ENCODE measurements around the gene BCL2L13.
A peak's percentile ranks its signal among the peaks of the same experiment; 100 is the strongest.
"Not testable (repeated sequence)": the region's sequence is repeated elsewhere in the genome, so short reads cannot be mapped to it uniquely, and the experiment has no call there.

The BCL2L13 gene

DNA sequence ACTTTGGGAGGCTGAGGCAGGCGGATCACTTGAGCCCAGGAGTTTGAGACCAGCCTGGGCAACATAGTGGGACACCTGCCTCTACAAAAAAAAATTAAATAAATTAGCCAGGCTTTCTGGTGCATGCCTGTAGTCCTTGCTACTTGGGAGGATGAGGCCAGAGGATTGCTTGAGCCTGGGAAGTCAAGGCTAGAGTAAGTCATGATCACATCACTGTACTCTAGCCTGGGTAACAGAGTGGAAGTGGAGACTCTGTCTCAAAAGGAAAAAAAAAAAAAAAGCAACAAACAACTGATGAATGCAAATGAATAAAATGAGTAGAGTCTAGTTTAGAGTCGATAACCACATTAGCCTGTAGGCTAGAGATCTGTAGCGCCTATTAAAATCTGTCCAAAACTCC is 3.9 kb upstream of the BCL2L13 start:
- H3K27me3 ChIP-seq, result no peaks in the 10 kb centered on the region
- peaks cover 0 to 15% (median 6%) of the 10 kb centered on the region in 4 donors for H3K4me1 ChIP-seq
- TF ChIP-seq, protein P1, sequence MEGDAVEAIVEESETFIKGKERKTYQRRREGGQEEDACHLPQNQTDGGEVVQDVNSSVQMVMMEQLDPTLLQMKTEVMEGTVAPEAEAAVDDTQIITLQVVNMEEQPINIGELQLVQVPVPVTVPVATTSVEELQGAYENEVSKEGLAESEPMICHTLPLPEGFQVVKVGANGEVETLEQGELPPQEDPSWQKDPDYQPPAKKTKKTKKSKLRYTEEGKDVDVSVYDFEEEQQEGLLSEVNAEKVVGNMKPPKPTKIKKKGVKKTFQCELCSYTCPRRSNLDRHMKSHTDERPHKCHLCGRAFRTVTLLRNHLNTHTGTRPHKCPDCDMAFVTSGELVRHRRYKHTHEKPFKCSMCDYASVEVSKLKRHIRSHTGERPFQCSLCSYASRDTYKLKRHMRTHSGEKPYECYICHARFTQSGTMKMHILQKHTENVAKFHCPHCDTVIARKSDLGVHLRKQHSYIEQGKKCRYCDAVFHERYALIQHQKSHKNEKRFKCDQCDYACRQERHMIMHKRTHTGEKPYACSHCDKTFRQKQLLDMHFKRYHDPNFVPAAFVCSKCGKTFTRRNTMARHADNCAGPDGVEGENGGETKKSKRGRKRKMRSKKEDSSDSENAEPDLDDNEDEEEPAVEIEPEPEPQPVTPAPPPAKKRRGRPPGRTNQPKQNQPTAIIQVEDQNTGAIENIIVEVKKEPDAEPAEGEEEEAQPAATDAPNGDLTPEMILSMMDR (IDR thresholded peaks at IDR 0.05), result no peak

DNA sequence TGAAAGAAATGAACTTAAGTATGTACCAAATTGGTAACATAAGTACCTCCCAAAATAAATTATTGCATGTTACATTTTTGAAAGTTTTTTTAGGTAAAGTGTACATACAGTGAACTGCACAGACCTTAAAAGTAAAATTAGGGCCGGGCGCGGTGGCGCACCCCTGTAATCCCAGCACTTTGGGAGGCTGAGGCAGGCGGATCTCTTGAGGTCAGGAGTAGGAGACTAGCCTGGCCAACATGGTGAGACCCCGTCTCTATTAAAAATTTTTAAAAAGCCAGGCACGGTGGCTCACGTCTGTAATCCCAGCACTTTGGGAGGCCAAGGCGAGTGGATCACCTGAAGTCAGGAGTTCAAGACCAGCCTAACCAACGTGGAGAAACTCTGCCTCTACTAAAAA is 1.7 kb upstream of the BCL2L13 start:
- H3K36me3 ChIP-seq, H3K4me3 ChIP-seq, H3K27me3 ChIP-seq, H3K9me3 ChIP-seq, H3K27ac ChIP-seq: not testable (repeated sequence)
- H3K4me1 ChIP-seq, result peaks cover 0 to 21% (median 10%) of the 10 kb centered on the region in 4 donors
- DNase-seq, result peak in 1 of 2 donors; percentile 52
- intact Hi-C loops (cut with DNase I; ENCODE audit: low total_unique reads), result loop anchor here (10.0 kb wide), 1 partner anchor 68 kb away; no protein-coding TSS in a partner anchor

More for the DNA sequence above, 3.9 kb upstream of the BCL2L13 start:
- DNase-seq, result no peak
- no peaks in the 10 kb centered on the region for H3K9me3 ChIP-seq
- intact Hi-C loops (cut with DNase I; ENCODE audit: low total_unique reads), result loop anchor here (10.0 kb wide), 1 partner anchor 70 kb away; no protein-coding TSS in a partner anchor
- no peaks in the 10 kb centered on the region for H3K36me3 ChIP-seq
- no peak overlapping the region for H3K27ac ChIP-seq
- no peak overlapping the region for H3K4me3 ChIP-seq

DNA sequence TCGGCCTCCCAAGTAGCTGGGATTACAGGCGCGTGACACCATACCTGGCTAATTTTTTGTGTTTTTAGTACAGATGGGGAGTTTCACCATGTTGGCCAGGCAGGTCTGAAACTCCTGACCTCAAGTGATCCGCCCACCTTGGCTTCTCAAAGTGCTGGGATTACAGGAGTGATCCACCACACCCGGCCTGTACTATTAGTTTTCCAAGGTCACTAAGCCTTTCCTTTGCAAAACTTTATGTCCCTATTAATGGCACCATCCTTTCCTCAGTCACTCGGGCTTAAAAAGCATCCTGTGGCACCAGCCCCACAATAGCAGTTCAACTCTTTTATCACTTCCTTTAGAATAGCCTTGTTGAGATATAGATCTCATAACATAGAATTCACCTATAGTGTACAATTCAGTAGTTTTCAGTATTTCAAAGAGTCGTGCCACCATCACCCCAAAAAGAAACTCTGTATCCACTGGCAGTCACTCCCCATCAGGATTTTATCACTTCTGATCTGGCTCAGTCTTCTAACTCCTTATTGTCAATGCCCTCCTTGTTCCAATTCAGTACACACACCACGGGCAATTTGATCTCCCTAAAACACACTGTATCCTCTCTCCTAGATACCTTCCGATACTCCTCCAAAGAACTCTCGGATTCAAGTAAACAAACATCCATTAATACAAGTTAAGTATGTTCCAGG is 921 bp upstream of the BCL2L13 start:
- peak overlapping the region; percentile 83 to 84 for H3K4me3 ChIP-seq

DNA sequence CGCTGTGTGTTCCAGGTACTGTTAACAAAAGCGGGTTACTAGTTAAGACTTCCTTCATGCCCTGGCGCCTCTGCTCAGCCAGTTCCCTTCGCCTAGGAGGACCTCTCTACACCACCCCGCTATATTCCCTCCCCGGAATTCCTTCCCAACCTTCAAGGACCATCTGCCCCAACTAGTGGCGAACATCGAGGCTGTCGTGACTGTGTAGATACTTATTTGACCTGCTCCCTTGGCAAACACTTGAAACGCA is 450 bp upstream of the BCL2L13 start:
- Histone ChIP-seq H3K4me3 (peak overlapping the region; percentile 83 to 84), H3K4me1 (peaks cover 0 to 21% (median 10%) of the 10 kb centered on the region in 4 donors), H3K9me3 (no peaks in the 10 kb centered on the region), H3K27me3 (no peaks in the 10 kb centered on the region), H3K36me3 (no peaks in the 10 kb centered on the region), H3K27ac (peak overlapping the region; percentile 98 to 99)
- DNase-seq, result peak in 1 of 2 donors; percentile 32
- TF ChIP-seq, protein P1 (IDR thresholded peaks at IDR 0.05), result no peak
- intact Hi-C loops (cut with DNase I; ENCODE audit: low total_unique reads), result loop anchor here (10.0 kb wide), 1 partner anchor 67 kb away; no protein-coding TSS in a partner anchor

More for the DNA sequence above, 921 bp upstream of the BCL2L13 start:
- DNase-seq, result no peak
- Histone ChIP-seq H3K4me1 (peaks cover 0 to 21% (median 10%) of the 10 kb centered on the region in 4 donors), H3K27ac (peak overlapping the region; percentile 98 to 99), H3K9me3 (no peaks in the 10 kb centered on the region), H3K27me3 (no peaks in the 10 kb centered on the region), H3K36me3 (no peaks in the 10 kb centered on the region)
- TF ChIP-seq, protein P1 (IDR thresholded peaks at IDR 0.05), result no peak
- intact Hi-C loops (cut with DNase I; ENCODE audit: low total_unique reads), result loop anchor here (10.0 kb wide), 1 partner anchor 67 kb away; no protein-coding TSS in a partner anchor

DNA sequence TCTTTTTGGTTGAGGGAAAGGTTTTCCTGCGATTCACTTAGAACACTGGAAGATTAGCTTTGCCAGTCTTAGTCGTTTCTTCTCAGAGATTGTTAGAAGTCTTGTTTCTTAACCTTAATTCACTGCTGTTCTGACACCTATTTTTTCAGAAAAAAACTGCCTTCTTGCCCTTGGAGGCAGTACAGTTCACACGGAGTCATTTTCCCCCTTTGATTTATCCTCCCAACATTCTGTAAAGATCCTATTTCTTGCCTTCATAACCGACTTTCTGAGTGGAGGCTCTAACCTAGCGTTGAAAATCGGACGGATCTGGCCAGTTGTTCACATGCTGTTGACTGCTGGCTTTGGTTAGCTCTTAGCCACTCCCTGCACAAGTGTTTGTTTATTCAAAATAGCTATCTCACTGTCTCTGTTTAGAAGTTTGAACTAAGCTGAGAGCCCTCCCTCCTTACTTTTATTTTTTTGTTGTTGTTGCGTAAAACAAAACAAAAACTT is 737 bp downstream of the BCL2L13 start:
- H3K27me3 ChIP-seq, result no peaks in the 10 kb centered on the region
- DNase-seq, result no peak
- H3K4me3 ChIP-seq, result peak overlapping the region; percentile 83 to 84
- intact Hi-C loops (cut with DNase I; ENCODE audit: low total_unique reads), result loop anchor here (10.0 kb wide), 1 partner anchor 66 kb away; no protein-coding TSS in a partner anchor
- H3K27ac ChIP-seq, result peak overlapping the region; percentile 98 to 99
- no peaks in the 10 kb centered on the region for H3K9me3 ChIP-seq
- H3K4me1 ChIP-seq, result peaks cover 0 to 21% (median 10%) of the 10 kb centered on the region in 4 donors
- no peaks in the 10 kb centered on the region for H3K36me3 ChIP-seq
- TF ChIP-seq, protein P1 (IDR thresholded peaks at IDR 0.05), result no peak

DNA sequence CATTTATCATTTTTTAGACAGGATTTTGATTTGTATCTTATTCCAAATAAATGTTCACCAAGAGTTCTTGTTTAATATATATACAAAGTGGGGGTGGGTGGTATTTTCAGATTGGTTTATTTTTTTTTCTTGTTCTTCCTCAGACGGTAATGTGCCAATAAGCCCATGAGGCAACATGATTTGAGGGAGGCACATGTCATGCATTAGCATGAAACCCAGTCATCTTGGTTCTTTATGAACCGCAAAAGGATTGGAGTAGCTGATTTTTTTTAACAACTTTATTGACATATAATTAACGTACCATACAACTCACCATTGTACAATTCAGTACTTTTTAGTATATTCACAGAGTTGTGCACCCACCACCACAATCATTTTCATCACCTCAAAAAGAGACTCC is 2.7 kb downstream of the BCL2L13 start:
- H3K27me3 ChIP-seq, result no peaks in the 10 kb centered on the region
- TF ChIP-seq, protein P1 (IDR thresholded peaks at IDR 0.05), result no peak
- intact Hi-C loops (cut with DNase I; ENCODE audit: low total_unique reads), result no loop called here
- peaks cover 0 to 21% (median 10%) of the 10 kb centered on the region in 4 donors for H3K4me1 ChIP-seq
- no peak overlapping the region for H3K4me3 ChIP-seq
- H3K27ac ChIP-seq, result no peak overlapping the region
- H3K9me3 ChIP-seq, result no peaks in the 10 kb centered on the region
- no peak for DNase-seq
- no peaks in the 10 kb centered on the region for H3K36me3 ChIP-seq

DNA sequence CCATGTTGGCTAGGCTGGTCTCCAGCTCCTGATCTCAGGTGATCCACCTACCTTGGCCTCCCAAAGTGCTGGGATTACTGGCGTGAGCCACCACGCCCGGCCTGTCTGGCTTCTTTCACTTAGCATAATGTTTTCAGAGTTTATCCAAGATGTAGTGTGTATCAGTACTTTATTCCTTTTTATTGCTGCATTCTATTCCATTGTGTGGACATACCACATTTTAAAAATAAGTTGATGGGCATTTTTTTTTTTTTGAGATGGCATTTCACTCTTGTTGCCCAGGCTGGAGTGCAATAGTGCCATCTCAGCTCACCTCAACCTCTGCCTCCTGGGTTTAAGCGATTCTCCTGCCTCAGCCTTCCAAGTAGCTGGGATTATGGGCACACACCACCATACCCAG is 3.8 kb downstream of the BCL2L13 start:
- peaks cover 0 to 21% (median 10%) of the 10 kb centered on the region in 4 donors for H3K4me1 ChIP-seq
- H3K9me3 ChIP-seq; H3K36me3 ChIP-seq; H3K27ac ChIP-seq; DNase-seq; intact Hi-C loops (cut with DNase I; ENCODE audit: low total_unique reads); H3K27me3 ChIP-seq; H3K4me3 ChIP-seq: not testable (repeated sequence)

Data from tibial artery (tissue), 4 donors.